ENCODE results near the gene SNX25.
"Not testable (repeated sequence)": the region's sequence is repeated elsewhere in the genome, so short reads cannot be mapped to it uniquely, and the experiment has no call there.

The SNX25 gene

DNA sequence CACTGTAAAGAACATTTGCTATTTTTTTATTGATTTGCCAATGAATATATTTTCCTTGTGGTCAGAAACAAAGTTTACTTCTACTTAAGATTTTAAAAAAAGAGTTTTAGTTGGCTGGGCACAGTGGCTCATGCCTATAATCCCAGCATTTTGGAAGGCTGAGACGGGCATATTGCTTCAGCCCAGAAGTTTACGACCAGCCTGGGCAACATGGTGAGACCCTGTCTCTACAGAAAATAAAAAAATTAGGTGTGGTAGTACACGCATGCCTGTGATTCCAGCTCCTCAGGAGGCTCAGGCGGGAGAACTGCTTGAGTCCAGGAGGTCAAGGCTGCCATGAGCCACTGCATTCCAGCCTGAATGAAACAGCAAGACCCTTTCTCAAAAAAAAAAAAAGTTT is 149.6 kb downstream of the SNX25 start:
- H3K4me3 ChIP-seq (ENCODE audit: low read depth, low read length), result no peak overlapping the region
- DNase-seq (ENCODE audit: low read depth), result no peak

DNA sequence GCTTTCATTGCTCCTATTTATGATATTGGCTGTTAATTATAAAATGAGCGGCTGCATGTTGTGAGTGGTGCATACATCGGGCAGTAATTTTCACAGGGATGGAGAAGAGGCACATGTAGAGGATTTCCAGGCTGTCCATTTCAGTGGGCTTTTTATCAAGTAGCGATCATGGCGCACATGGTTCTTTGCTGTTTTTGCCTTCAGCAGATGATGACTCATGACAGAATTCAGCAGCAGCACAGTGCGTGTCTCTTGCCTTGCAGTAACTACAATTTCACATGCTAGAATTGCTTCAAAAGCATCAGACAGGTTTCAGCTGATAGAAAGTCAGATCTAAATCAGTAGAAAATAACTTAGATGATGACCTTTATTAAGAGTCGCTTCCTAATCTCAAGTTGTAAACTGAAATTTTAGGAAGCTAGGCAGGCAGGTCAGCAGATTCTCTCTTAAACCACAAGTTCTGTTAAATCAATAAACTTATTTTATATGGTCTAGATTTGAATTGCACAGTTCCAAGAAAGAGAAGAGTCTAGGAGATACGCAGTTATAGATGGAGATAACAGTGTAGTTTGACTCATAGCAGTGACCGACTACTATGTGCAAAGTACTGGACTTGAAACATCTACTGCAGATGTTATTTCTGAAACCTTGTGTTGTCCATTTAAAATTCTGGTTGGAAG is 150.5 kb downstream of the SNX25 start:
- no peak overlapping the region for H3K4me3 ChIP-seq (ENCODE audit: low read depth, low read length)
- peak; percentile 57 for DNase-seq (ENCODE audit: low read depth)

DNA sequence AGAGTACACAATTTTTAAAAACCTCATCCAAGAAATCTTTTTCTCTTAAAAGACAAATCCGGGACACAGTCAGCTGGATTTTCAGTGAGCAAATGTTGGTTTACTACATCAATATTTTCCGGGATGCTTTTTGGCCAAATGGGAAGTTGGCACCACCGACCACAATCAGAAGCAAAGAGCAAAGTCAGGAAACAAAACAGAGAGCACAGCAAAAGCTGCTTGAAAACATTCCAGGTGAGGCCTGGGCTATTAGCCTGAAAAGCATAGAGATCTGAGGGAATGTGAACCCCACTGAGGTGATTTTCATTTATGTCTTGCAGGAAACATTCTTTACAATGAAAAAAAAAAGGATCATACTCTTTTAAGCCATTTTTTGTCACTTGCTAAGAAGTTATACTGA is 152.5 kb downstream of the SNX25 start:
- no peak for DNase-seq (ENCODE audit: low read depth)
- no peak overlapping the region for H3K4me3 ChIP-seq (ENCODE audit: low read depth, low read length)

DNA sequence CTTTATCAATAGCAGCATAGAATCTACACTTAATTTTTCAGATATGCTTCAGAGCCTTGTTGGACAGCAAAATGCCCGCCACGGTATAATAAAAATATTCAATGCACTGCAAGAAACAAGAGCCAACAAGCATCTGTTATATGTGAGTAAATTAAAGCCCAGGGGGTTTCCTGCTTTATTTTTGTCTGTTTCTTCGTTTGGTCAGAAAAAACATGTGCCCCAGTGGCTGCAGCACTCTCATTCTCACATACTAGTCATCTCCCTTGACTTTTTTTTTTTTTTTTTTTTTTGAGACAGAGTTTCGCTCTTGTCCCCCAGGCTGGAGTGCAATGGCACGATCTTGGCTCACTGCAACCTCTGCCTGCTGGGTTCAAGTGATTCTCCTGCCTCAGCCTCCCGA is 153.2 kb downstream of the SNX25 start:
- DNase-seq (ENCODE audit: low read depth); H3K4me3 ChIP-seq (ENCODE audit: low read depth, low read length): not testable (repeated sequence)

DNA sequence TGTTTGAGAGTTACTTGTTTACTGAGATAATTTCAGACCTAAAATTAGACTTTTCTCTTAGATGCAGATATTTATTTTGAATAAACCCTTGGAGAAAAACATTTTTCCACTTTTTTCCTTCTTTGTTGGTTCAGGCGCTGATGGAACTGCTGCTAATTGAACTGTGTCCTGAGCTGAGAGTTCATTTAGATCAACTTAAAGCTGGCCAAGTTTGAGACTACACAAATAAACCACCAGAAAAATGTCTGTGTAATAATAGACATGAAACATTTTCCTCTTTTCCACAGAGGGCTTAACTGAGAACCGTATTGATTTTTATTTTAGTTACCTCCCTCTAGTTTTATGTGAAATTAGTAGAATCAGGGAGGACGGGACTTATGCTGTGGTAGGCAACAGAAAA is 153.9 kb downstream of the SNX25 start:
- H3K4me3 ChIP-seq (ENCODE audit: low read depth, low read length), result no peak overlapping the region
- no peak for DNase-seq (ENCODE audit: low read depth)

DNA sequence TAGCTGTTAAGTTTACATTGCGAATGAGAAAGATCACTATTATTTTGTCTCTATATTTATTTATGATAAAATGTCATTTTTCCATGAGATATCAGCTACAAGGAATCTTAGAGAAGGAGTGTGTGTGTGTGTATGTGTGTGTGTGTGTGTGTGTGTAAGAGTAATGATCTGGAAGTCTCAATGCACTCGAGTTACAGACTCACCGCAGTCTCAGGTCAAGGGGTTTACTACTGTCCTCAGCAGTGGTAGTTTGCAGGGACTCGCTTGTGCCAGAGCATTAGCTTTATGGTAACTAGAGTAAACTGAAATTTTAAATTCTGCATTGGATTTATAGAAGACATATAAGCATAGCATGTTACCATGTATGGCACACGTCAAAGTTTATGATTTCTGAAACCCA is 155.5 kb downstream of the SNX25 start:
- DNase-seq (ENCODE audit: low read depth), result no peak
- H3K4me3 ChIP-seq (ENCODE audit: low read depth, low read length), result no peak overlapping the region

DNA sequence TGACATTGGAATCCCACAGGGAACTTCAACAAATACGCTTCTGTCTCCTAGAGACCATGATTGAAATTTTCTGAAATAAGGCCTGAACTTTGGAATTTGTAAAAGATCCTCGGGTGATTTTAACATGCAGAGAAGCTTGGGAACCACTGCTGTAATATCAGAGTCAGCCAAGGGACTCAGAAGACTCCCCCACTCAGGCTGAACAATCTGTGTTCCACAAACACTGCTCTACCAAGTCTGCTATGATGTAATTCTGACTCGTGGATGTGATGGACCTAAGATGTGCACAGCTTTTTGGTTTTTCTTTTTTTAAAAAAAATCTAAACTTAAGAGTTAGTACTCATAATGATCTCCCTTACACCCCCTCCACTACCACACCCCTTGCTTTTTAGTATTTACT is 160.3 kb downstream of the SNX25 start:
- DNase-seq (ENCODE audit: low read depth), result no peak
- H3K4me3 ChIP-seq (ENCODE audit: low read depth, low read length), result no peak overlapping the region

DNA sequence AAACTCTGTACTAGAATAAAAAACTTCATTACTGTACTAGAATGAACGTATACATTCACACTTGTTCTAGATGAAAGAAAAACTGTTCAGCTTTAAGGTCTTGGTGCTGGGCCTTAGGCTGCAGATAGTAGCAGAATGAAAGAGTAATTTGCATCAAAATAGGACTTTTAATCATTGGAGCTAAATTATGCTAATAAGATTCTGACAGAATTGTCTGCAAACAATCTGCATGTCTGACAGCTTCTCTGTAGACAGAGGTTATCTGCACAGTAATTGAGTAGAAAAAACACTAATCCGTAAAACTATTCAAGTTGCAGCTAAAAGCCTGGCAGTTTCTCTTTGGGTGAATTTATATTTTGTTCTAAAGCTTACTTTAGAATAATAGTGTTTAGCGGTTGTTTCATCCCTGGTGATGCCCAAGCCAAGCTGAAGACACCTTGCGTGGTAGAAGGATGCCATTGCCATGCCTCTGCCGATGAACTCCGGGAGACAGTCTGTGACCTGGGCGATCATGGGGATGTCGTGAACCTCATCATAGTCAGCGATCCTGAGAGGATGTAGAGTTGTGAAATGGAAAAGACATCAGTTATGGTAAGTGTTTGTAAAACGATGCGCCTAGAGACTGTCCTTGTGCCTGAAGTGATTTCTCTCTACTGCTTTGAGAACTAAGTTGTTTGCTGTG is 161.0 kb downstream of the SNX25 start:
- DNase-seq (ENCODE audit: low read depth), result no peak
- H3K4me3 ChIP-seq (ENCODE audit: low read depth, low read length), result no peak overlapping the region

DNA sequence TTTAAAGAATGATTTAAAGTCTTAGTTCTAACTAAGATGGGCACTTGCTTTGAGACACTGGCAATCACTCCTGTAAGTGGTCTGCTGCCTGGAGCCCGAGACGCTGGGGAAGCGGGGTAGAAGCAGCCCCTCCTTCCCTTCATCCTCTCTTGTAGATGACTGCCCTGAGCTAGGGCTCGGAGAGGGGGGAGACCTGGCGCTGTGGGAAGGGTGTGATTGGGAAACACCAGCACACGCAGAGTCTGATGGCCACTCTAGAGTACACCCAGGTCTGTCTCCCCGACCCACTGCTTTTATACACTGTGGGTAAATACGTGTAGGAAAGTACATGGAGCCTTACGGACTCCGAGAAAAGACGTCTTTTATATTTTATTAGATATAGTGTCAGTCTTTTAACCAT is 162.3 kb downstream of the SNX25 start:
- no peak overlapping the region for H3K4me3 ChIP-seq (ENCODE audit: low read depth, low read length)
- no peak for DNase-seq (ENCODE audit: low read depth)

DNA sequence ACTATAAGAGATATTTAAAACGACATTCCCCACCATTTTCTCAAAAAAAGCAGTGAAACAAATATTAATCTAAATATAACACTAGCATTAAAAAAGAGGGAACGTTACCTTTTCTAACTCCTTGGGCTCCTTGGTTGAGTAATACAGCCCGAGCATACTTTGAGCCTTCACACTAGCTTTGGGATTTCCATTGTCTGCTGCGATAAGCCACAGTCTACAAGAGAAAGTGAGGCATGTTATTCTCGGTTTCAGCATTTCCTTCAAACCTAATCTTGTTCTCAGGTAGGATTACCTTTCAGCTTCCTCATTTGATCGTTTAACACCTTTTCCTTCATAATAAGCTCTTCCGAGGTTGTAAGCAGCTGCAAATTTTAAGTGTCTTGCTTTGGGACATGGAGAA is 164.6 kb downstream of the SNX25 start:
- no peak overlapping the region for H3K4me3 ChIP-seq (ENCODE audit: low read depth, low read length)
- no peak for DNase-seq (ENCODE audit: low read depth)

DNA sequence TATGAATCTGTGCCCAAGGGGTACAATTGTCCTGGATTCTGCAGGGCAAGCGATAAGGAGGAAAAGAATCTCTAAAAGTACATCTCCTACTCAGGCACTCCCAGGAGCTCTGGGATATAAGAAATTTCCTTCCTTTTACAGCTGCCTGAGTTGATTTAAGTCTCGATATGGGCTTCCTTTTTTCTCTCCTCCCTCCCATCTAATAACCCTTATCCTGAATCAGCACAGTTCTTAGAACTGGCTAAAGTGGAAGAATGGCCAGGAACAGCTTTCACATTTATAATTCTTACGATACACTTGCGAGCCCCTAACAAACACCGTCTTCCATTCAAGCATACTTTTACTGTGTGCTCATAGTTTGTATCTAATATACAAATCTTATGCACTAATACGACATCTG is 165.2 kb downstream of the SNX25 start:
- no peak overlapping the region for H3K4me3 ChIP-seq (ENCODE audit: low read depth, low read length)
- no peak for DNase-seq (ENCODE audit: low read depth)

DNA sequence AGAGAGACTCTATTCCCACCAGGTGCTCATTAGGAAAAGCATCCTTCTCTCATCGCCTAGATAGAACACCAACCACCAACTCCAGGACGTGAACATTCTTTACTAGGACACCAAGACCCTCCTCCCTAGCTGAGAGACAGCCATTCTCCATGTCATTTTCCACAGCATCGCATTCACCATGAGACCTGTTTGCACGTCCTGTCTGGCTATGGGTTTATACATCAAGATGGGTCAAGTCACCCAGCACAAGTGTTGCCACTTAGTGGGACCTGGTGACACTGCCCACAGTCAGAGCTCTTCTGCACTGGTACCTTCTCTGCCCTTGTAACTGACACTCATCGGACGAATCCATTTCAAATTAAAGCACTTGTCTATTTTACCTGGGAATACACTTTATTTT is 168.9 kb downstream of the SNX25 start:
- H3K4me3 ChIP-seq (ENCODE audit: low read depth, low read length), result no peak overlapping the region
- no peak for DNase-seq (ENCODE audit: low read depth)

DNA sequence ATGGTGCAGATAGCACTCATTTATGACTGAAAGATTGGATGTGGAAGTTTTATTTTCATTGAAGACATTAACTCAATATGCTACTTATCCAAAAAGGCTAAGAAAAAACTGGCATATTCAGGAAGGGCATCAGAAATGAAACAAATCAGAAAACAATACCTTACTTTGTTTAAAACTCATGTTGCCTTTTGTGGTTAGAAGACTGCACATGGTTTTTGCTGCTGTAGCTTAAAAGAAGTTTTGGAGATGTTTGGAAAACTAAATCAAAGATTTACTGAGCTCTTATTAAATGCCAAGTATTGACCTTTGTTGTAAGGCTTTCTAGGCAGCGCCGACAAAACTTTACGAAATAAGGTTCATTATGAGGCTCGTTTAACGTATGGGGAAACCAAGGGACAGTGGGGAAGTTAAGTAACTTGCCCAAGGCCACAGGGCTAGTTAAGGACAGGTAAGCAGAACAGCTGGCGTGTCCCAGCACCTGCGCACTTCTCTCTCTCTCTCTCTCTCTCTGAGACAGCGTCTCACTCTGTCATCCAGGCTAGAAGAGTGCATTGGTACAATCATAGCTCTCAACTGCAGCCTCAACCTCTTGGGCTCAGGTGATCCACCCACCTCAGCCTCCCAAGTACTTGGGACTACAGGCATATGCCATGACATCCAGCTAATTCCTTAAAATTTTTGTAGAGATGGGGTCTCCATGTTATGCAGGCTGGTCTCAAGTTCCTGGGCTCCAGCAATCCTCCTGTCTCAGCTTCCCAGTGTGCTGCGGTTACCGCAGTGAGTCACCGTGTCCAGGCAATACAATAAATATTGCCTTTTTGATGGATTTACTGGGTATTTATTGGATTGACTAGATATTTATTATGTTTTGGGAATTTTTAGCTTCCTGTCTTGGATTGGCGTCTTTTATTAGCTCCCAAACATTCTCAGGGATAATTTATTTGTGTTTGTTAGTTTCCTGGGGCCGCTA is 170.2 kb downstream of the SNX25 start:
- no peak for DNase-seq (ENCODE audit: low read depth)
- no peak overlapping the region for H3K4me3 ChIP-seq (ENCODE audit: low read depth, low read length)

DNA sequence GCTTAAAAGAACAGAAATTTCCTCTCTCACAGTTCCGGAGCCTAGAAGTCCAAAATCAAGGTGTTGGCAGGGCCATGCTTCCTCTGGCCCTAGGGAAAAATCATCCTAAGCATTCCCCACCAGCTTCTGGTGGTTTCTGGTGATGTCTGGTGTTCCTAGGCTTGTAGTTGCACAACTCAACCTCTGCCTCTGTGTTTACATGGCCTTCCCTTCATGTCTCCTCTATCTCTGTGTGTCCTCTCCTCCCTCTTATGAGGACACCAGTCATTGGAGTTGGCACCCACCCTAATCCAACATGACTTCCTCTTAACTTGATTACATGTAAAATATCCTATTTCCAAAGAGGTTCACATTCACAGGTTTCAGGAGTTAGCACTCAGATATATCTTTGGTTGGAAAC is 170.9 kb downstream of the SNX25 start:
- DNase-seq (ENCODE audit: low read depth), result no peak
- no peak overlapping the region for H3K4me3 ChIP-seq (ENCODE audit: low read depth, low read length)

DNA sequence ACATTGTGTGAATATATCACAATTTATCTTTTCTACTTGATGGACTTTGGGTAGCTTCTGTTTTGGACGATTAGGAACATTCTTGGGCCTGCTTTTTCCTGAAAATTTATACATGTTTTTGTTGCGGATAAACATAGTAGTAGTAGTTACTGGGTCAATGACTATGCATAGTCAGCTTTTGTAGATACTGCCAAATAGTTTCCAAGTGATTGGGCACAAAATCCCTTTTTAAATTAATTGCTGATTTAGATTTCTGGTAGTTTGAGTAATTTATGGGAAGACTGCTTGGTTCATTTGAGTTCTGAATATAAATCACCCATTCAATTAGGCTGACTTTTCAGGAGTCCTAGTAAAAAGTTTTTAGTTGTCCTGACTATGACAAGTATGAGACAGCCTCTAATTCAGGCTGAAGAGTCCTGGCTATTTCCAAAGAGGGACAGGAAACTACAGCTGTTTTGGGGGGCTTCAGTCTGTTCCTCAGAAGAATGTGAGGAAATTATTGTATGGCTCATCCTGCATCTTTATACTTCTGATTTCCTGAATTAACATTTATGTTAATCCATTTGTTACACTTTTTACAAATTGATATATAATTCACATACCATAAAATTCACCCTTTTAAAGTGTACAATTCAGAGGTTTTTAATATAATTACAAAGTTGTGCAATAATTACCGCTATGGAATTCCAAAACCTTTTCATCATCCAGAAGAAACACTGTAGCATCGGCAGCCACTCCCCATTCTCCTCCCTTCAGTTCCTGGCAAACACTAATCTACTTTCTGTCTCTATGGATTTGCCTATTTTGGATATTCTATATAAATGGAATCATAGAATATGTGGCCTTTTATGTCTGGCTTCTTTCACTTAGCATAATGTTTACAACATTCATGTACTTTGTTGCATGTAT is 172.1 kb downstream of the SNX25 start:
- no peak for DNase-seq (ENCODE audit: low read depth)
- H3K4me3 ChIP-seq (ENCODE audit: low read depth, low read length), result no peak overlapping the region

DNA sequence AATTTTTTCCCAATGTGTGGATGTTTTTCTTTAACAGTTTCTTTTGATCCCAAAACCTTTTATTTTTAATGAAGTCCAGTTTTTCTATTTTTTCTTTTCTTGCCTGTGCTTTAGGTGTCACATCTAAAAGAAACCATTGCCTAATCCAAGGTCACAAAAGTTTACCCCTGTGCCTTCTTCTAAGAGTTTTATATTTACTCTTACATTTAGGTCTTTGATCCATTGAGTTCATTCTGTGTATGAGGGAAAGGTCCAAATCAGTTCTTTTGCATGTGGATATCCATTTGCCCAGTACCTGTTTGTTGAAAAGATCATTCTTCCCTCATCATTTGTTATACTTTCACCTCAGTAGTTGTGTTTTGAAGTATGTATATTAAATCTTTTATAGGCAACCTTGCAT is 173.4 kb downstream of the SNX25 start:
- DNase-seq (ENCODE audit: low read depth), result no peak
- no peak overlapping the region for H3K4me3 ChIP-seq (ENCODE audit: low read depth, low read length)

DNA sequence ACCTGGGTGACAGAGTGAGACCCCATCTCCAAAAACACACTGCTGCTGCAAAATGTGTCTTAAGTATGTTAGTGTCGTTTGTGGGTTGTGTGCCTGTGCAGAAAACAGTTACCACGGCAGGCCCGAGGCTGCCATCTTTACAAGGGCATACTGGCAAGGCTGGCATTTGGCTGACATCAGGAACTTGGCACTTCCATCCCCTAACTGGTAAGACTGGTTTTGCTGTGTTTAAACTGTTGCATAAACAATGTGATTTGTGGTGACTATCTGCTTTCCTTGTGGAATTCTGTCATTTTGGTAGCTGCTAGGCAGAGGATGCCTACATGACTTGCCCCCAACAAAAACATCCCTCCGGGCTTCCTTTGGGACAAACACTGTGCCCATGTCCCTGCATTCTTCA is 174.1 kb downstream of the SNX25 start:
- H3K4me3 ChIP-seq (ENCODE audit: low read depth, low read length), result no peak overlapping the region
- no peak for DNase-seq (ENCODE audit: low read depth)

DNA sequence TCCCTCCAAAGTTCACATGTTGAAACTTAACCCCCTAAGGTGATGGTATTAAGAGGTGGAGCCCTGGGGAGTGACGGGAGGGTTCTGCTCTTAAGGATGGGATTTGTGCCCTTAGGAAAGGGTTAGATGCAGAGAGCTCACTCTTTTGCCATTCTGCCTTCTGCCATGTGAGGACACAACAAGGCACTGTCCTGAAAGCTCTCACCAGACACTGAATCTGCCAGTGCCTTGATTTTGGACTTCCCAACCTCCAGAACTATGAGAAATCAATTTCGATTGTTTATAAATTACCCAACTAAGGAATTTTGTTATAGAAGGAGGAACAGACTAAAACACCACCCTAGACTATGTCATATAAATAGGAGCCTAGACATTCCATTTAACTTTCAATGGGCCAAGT is 174.7 kb downstream of the SNX25 start:
- DNase-seq (ENCODE audit: low read depth), result no peak
- no peak overlapping the region for H3K4me3 ChIP-seq (ENCODE audit: low read depth, low read length)

DNA sequence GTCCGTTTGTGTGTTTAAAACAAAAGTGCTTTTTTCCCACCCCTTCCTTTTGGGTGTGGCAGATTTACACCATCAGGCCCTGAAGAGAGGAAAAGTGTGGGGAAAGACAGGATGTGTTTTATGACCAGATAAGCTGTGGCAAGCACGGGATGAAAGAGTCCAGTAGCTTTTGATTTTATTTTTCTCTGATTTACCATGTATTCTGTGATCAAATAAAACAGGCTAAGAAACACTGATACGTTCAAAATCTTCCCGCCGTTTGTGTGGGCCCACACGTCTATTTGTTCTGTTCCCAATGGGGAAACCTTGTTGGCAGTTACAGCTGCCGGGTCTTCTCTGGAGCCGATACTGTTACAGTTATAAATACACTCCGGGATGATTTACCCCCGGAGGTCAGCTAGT is 175.5 kb downstream of the SNX25 start:
- no peak overlapping the region for H3K4me3 ChIP-seq (ENCODE audit: low read depth, low read length)
- no peak for DNase-seq (ENCODE audit: low read depth)

Measured in skeletal muscle cell (primary cell).